Astrocyte (in vitro differentiated cells and primary cell): ENCODE data around the gene RCOR1. TPM values are rescaled to one million over a fixed set of nuclear protein-coding genes. Genes with fewer than 3 reads are reported as not detected.
"Not testable (repeated sequence)": the region's sequence is repeated elsewhere in the genome, so short reads cannot be mapped to it uniquely, and the experiment has no call there.

Experiments
- DNase-seq: peaks from one replicate; pipeline ENCODE4 v3.0.0-alpha.2; 2010; ENCODE audit warnings: low read depth
- FAIRE-seq: peaks from 2 replicates; lab custom pipeline; 2011; peaks lifted over from hg19 to GRCh38; lab: Jason Lieb, UNC
- H2AFZ ChIP-seq: 2 replicates; pipeline ENCODE4 v1.6.0; 2012; ENCODE audit warnings: low read depth, low read length, inconsistent platforms
- H3K27ac ChIP-seq: 2 replicates; pipeline ENCODE4 v1.5.1; 2011; ENCODE audit warnings: low read depth, low read length, inconsistent platforms
- H3K27me3 ChIP-seq: 2 replicates; pipeline ENCODE4 v1.6.0; 2011; ENCODE audit warnings: low read length, inconsistent platforms; ENCODE audit not compliant: insufficient read depth
- H3K36me3 ChIP-seq: 2 replicates; pipeline ENCODE4 v1.5.1; 2011; ENCODE audit warnings: low read length, inconsistent platforms; ENCODE audit not compliant: insufficient read depth
- H3K4me1 ChIP-seq: 2 replicates; pipeline ENCODE4 v1.5.1; 2011; ENCODE audit warnings: low read length, inconsistent platforms; ENCODE audit not compliant: insufficient read depth
- H3K4me2 ChIP-seq: 2 replicates; pipeline ENCODE4 v1.6.0; 2012; ENCODE audit warnings: low read length, inconsistent platforms
- H3K4me3 ChIP-seq: 2 replicates; pipeline ENCODE4 v1.5.1; 2011; ENCODE audit warnings: low read depth, mild to moderate bottlenecking, low read length, inconsistent platforms; ENCODE audit not compliant: insufficient read depth
- H3K79me2 ChIP-seq: 2 replicates; pipeline ENCODE4 v1.6.0; 2012; ENCODE audit warnings: mild to moderate bottlenecking, low read length, inconsistent platforms; ENCODE audit not compliant: insufficient read depth
- H3K9ac ChIP-seq: 2 replicates; pipeline ENCODE4 v1.6.0; 2012; ENCODE audit warnings: mild to moderate bottlenecking, low read length, inconsistent platforms
- H3K9me3 ChIP-seq: 2 replicates; pipeline ENCODE4 v1.5.1; 2012; ENCODE audit warnings: low read depth, mild to moderate bottlenecking, low read length, inconsistent platforms; ENCODE audit not compliant: insufficient read depth
- H4K20me1 ChIP-seq: 2 replicates; pipeline ENCODE4 v1.6.0; 2012; ENCODE audit warnings: low read length, inconsistent platforms; ENCODE audit not compliant: insufficient read depth
- H3K27ac Mint-ChIP-seq: one replicate; pipeline ENCODE4 v1.8.0; 2021; ENCODE audit warnings: mild to moderate bottlenecking, mixed read lengths; ENCODE audit not compliant: unreplicated experiment
- H3K27me3 Mint-ChIP-seq: one replicate; pipeline ENCODE4 v1.8.0; 2021; ENCODE audit warnings: low read depth, mixed read lengths; ENCODE audit not compliant: unreplicated experiment
- H3K36me3 Mint-ChIP-seq: one replicate; pipeline ENCODE4 v1.8.0; 2021; ENCODE audit warnings: low read depth, mixed read lengths; ENCODE audit not compliant: unreplicated experiment
- H3K4me1 Mint-ChIP-seq: one replicate; pipeline ENCODE4 v1.8.0; 2021; ENCODE audit warnings: low read depth, mixed read lengths; ENCODE audit not compliant: unreplicated experiment
- H3K4me3 Mint-ChIP-seq: one replicate; pipeline ENCODE4 v1.8.0; 2021; ENCODE audit warnings: mild to moderate bottlenecking, moderate library complexity, mixed read lengths; ENCODE audit not compliant: unreplicated experiment
- H3K9me3 Mint-ChIP-seq: one replicate; pipeline ENCODE4 v1.8.0; 2021; ENCODE audit warnings: mild to moderate bottlenecking, mixed read lengths; ENCODE audit not compliant: unreplicated experiment
- CTCF ChIP-seq: IDR thresholded peaks from 2 replicates; pipeline ENCODE4 v1.5.1; 2011; ENCODE audit warnings: low read depth, mild to moderate bottlenecking, inconsistent platforms, low read length, moderate library complexity; ENCODE audit not compliant: insufficient read depth
- EZH2 ChIP-seq: IDR thresholded peaks from 2 replicates; pipeline ENCODE4 v1.6.1; 2012; ENCODE audit warnings: mild to moderate bottlenecking, low read length, inconsistent platforms; ENCODE audit not compliant: insufficient read depth
- total RNA-seq: library from RNA; stranded (reverse); gene quantifications from 2 replicates; pipeline ENCODE4 v1.2.1, GENCODE V29; 2021

The RCOR1 gene
- total RNA-seq, 1 donor from 2014 or later, result 31.0 TPM

GRCh38 chr14:102574281-102575159 lies 17.9 kb upstream of the RCOR1 start:
- H3K27ac ChIP-seq, result no peak overlapping the region
- peak overlapping the region; percentile 47 for H2AFZ ChIP-seq
- H3K9ac ChIP-seq, result no peak overlapping the region
- no peaks in the 10 kb centered on the region for H3K9me3 Mint-ChIP-seq
- peak overlapping the region; percentile 72 for H3K27ac Mint-ChIP-seq
- H4K20me1 ChIP-seq, result no peaks in the 10 kb centered on the region
- H3K79me2 ChIP-seq, result no peaks in the 10 kb centered on the region
- FAIRE-seq, result no peak
- H3K36me3 ChIP-seq, result no peaks in the 10 kb centered on the region
- no peak overlapping the region for H3K4me3 ChIP-seq
- H3K27me3 ChIP-seq, result no peaks in the 10 kb centered on the region
- peaks cover 4% of the 10 kb centered on the region for H3K4me1 Mint-ChIP-seq
- no peak for DNase-seq
- TF ChIP-seq EZH2 (no peak), CTCF (no peak)
- H3K9me3 ChIP-seq, result no peaks in the 10 kb centered on the region
- no peaks in the 10 kb centered on the region for H3K27me3 Mint-ChIP-seq
- H3K4me1 ChIP-seq, result no peaks in the 10 kb centered on the region
- H3K4me2 ChIP-seq, result no peak overlapping the region
- no peaks in the 10 kb centered on the region for H3K36me3 Mint-ChIP-seq
- H3K4me3 Mint-ChIP-seq, result no peak overlapping the region

GRCh38 chr14:102575160-102575845 lies 17.1 kb upstream of the RCOR1 start:
- Mint-ChIP-seq H3K36me3 (no peaks in the 10 kb centered on the region), H3K27me3 (no peaks in the 10 kb centered on the region), H3K4me1 (peaks cover 10% of the 10 kb centered on the region), H3K9me3 (no peaks in the 10 kb centered on the region), H3K27ac (no peak overlapping the region), H3K4me3 (no peak overlapping the region)
- no peak overlapping the region for H3K27ac ChIP-seq
- H3K36me3 ChIP-seq, result no peaks in the 10 kb centered on the region
- H4K20me1 ChIP-seq, result no peaks in the 10 kb centered on the region
- H3K9me3 ChIP-seq, result no peaks in the 10 kb centered on the region
- H3K4me2 ChIP-seq, result no peak overlapping the region
- H3K27me3 ChIP-seq, result no peaks in the 10 kb centered on the region
- TF ChIP-seq EZH2, result no peak
- TF ChIP-seq CTCF, result no peak
- H3K4me1 ChIP-seq, result peaks cover 7% of the 10 kb centered on the region
- FAIRE-seq (no peak), DNase-seq (no peak)
- no peaks in the 10 kb centered on the region for H3K79me2 ChIP-seq
- no peak overlapping the region for H3K4me3 ChIP-seq
- H3K9ac ChIP-seq, result no peak overlapping the region
- H2AFZ ChIP-seq, result no peak overlapping the region

GRCh38 chr14:102575846-102576428 lies 16.5 kb upstream of the RCOR1 start:
- H3K79me2 ChIP-seq, H3K4me3 ChIP-seq, H3K27me3 Mint-ChIP-seq, H3K36me3 ChIP-seq, H3K4me3 Mint-ChIP-seq, H3K4me2 ChIP-seq, H3K9me3 Mint-ChIP-seq, H3K27ac Mint-ChIP-seq, FAIRE-seq, H4K20me1 ChIP-seq, H3K27ac ChIP-seq, DNase-seq, H2AFZ ChIP-seq, H3K9ac ChIP-seq, H3K27me3 ChIP-seq, H3K9me3 ChIP-seq, H3K36me3 Mint-ChIP-seq: not testable (repeated sequence)
- peaks cover 11% of the 10 kb centered on the region for H3K4me1 ChIP-seq
- peaks cover 12% of the 10 kb centered on the region for H3K4me1 Mint-ChIP-seq
